ENCODE results near the gene YEATS2.
A peak's percentile ranks its signal among the peaks of the same experiment; 100 is the strongest.
"Not testable (repeated sequence)": the region's sequence is repeated elsewhere in the genome, so short reads cannot be mapped to it uniquely, and the experiment has no call there.

YEATS2 gene

GRCh38 chr3:183718012-183718411 lies 20.4 kb downstream of the YEATS2 start:
- DNase-seq: no peak

GRCh38 chr3:183725387-183725786 lies 27.8 kb downstream of the YEATS2 start:
- DNase-seq: no peak

DNA sequence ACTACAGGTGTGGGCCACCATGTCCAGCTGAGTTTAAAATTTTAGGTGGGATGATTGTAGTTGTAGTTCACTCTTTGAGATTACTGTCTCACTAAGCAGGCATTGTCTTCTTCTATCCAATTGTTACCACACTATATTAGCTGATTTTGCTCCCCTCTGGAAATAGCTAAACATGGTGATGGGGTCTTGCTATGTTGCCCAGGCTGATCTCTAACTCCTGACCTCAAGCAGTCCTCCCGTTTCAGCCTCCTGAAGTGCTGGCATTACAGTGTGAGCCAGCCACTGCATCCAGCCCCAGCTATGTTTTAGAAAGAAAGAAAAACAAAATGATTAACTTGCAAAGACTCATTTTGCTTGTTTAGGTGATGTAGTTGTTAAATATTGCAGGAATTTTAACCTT lies 30.6 kb downstream of the YEATS2 start:
- DNase-seq: no peak

GRCh38 chr3:183730361-183730760 lies 32.8 kb downstream of the YEATS2 start:
- DNase-seq: no peak

DNA sequence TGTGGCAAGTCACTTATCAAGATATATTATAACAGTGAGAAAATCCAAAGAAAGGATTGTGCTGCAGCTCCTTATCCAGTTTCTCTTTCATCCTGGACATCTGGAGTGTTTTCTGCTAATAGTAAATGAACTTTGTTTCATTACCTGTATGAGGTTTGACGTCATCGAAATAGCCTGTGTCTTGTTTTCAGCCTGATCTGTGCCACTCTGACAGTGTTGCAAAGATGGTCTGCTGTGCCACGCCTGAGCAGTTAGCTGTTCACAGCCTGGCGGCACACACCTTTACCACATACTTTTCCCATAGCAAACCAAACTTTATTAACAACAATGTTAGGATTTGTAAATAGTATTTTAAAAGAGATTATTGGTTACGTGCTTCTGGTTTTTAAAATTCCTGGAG lies 34.0 kb downstream of the YEATS2 start:
- DNase-seq: no peak

DNA sequence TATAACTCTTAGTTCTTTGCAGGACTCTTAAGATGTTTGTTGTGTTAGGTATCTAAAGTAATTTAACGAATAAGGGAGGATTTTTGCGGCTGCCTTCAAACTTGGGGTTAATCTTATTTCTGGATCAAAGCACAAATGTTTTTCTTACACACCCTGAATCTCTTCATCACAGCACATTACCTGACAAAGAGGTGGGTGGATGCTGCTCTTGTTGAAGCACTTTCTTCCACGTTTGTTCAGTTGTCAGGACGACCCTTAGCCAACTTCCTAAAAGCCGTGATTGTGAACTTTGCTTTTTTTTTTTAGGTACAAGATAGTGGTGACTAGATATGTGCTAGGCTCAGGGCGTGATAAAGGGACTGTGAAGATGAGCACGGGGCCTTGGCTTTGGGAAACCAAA lies 36.0 kb downstream of the YEATS2 start:
- DNase-seq: no peak

DNA sequence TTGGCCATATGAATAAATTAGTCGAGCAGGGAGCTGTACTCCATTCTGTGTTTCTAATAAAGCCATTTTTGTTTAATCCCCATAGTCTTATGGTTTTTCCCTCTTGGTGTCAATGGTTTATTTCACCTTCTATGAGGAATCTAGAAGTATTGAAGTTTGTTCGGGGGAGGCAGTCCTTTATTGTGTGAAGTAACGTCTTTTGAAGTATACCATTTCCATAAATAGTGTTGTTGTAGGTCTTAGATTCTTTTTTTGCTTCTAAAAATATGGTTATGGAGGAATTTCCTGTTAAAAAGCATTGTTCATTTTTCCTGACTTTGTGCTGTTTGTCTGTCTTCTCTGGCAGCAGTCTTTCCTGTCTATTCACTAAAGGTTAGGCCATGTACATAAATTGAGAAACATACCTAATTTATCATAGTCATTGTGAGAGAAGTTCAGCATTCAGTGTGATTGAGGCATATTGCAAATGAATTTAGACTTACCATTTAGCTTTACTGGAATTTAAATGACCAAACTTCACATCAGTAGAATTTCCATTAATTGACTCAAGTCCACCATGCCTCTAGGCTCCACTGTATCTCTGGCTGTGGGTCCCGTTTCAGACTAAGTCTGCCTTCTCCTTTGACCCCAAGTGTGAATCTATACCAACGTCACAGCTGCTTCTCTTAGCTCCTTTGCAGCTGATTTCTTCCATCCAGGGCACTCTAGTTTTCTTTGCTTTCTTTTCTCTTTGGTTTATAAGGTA lies 37.3 kb downstream of the YEATS2 start:
- DNase-seq: no peak

DNA sequence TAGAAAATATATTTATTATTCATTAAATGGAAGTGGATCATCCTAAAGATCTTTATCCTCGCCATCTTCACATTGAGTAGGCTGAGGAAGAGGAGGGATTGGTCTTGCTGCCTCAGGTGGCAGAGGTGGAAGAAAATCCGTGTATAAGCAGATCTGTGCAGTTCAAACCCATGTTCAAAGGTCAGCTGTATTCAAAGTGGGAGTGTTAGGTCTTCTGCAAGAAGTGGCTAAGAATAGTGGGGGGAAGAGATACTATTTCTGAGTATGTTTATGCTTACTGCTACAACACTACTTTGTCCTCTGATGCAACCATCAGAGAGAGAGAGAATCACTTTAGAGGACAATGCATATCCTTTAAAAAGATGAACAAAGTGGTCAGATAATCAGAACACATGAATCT lies 39.5 kb downstream of the YEATS2 start:
- no peak for DNase-seq

DNA sequence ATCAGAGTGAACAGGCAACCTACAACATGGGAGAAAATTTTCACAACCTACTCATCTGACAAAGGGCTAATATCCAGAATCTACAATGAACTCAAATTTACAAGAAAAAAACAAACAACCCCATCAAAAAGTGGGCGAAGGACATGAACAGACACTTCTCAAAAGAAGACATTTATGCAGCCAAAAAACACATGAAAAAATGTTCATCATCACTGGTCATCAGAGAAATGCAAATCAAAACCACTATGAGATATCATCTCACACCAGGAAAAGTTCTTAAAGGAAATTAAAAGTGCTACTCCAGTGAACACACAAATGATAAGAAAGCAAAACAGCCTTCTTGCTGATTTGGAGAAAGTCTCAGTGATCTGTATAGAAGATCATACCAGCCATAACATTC lies 42.6 kb downstream of the YEATS2 start:
- DNase-seq: not testable (repeated sequence)

DNA sequence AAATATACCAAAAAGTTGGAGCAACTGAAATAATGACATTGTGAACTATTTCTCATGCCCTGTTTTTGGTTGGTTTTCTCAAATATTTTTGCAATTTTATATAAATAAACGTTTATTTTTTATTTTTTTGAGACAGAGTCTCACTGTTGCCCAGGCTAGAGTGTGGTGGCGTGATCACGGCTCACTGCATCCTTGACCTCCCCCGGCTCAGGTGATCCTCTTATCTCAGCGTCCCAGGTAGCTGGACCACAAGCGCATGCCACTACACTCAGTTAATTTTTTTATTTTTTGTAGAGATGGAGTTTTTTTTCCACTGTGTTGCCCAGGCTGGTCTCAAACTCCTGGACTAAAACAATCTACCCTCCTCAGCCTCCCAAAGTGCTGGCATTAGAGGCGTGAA lies 45.6 kb downstream of the YEATS2 start:
- DNase-seq: no peak

DNA sequence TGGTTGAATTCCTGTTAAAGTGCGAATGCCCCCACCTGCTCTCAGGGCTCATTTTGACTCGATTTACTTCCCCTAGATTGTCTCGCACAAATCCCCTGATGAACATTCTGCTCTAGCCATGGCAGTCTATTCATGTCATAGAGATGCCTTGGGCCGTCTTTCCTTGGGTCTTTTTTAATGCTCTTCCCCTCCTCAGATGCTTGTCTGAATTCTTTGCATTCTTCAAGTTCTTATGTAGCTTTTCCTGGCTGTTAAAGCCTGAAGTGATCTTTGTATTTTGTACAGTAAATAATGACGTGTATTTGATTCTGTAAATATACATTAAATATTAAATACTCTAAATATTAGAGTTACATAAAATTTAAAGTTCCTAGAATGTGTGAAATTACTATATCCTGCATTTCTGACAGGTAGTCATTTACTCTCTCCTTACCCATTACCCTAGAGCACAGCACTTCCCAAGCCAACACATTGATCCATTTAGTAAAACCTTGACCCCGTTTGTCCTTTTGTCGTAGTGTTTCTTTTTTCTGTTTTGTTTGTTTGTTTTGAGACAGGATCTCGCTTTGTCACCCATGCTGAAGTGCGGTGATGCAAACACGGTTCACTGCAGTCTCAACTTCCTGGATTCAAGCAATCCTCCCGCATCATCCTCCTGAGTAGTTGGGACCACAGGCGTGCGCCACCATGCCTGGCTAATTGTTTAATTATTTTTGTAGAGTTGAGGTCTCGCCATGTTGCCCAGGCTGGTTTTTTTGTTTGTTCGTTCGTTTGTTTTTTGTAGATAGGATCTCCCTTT lies 47.9 kb downstream of the YEATS2 start:
- no peak for DNase-seq

DNA sequence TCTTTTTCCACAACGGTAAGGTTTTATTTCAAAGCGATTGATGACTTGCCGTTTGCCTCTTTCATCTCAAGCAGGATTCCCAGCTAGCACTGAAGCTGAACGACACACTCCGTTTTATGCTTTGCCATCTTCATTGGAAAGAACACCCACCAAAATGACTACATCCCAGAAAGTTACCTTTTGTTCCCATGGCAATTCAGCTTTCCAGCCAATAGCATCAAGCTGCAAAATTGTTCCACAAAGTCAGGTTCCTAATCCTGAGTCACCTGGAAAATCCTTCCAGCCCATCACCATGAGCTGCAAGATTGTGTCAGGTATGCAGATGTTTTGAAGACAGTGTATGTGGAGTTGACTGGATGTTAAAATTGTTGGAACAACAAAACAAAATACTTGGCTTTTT lies 56.5 kb downstream of the YEATS2 start:
- DNase-seq: no peak

- DNase-seq: no peak
Measured at GRCh38 chr3:183762304-183762703, 64.7 kb downstream of the YEATS2 start.

- no peak for DNase-seq
Measured at GRCh38 chr3:183764847-183765731, 67.5 kb downstream of the YEATS2 start.

GRCh38 chr3:183766107-183766506 lies 68.5 kb downstream of the YEATS2 start:
- DNase-seq: no peak

DNA sequence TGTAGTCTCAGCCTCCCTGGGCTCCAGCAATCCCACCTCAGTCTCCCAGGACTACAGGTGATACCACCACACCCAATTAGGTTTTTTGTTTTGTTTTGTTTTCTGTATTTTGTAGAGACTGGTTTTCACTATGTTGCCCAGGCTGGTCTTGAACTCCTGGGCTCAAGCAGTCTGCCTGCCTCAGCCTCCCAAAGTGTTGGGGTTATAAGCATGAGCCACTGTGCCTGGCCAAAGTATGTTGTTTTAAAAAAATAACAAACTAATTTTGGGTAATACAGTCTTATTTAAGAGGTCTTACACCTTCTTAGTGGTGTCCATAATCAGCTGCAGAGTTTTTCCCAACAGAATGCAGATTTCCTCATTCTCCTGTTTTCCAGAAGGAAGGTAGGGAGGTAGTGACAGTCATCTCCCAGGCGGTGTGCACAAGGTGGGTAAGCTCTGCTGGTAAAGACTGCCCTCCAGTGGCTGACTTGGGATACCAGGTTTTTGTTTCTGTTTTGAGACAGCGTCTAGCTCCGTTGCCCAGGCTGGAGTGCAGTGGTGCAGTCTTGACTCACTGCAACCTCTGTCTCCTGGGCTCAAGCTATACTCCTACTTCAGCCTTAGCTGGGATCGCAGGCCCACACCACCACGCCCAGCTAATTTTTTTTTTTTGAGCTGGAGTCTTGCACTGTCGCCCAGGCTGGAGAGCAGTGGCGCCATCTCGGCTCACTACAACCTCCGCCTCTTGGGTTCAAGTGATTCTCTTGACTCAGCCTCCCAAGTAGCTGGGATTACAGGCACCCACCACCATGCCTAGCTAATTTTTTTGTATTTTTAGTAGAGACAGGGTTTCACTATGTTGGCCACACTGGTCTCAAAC lies 69.4 kb downstream of the YEATS2 start:
- peak; percentile 89 for DNase-seq

DNA sequence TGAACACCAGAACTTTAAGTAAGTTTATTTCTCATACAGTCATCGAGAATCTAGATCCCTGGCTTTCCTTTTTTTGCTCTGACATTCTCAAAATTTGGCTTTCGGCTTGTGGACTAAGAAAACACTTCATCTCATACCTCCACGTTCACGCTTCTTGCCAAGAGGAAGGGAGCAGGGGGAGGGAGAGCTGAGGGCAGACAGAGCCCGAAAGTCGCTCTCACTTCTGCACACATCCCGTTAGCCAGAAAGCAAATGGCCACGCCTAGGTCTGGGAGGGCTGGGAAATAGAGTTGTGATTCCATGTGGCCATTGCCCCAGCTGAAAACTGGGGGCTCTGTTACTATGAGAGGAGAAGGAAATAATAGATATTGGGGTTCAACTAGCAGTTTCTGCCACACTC lies 70.5 kb downstream of the YEATS2 start:
- no peak for DNase-seq

DNA sequence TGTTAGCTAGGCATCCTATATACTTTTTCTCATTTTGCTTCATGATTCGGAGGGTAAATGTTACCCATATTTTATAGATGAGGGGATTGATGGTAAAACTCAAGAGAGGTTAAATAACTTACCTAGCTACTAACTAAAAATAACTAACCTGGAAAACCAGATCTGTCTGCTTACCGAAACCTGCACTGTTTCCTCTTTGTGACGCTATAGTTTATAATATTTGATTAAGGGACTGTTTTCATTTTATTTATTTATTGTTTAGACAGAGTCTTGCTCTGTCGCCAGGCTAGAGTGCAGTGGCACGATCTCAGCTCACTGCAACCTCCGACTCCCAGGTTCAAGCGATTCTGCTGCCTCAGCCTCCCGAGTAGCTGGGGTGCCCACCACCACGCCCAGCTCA lies 71.9 kb downstream of the YEATS2 start:
- DNase-seq: no peak

DNA sequence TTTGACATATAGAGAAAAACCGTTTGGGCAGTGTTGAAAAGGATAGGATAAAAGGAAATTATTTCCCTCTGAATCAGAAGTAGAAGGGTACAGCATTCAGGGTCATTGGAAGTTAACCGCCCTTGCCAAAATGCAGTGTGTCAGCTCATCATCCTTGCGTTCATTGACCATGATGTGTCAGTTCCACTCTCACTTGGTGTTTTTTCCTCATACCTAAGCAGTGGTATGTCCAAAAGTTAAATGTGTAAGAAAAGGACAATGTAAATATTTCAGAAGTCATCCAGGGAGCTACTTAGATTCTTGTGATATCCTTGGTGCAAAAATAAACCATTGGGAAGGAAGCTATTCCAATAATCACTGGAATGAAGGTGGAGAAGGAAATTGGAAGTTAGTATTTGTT lies 77.0 kb downstream of the YEATS2 start:
- no peak for DNase-seq

- DNase-seq: no peak
Measured at GRCh38 chr3:183775781-183776180, 78.2 kb downstream of the YEATS2 start.

- DNase-seq: not testable (repeated sequence)
Measured at GRCh38 chr3:183776451-183776850, 78.9 kb downstream of the YEATS2 start.

GRCh38 chr3:183777016-183777618 lies 79.5 kb downstream of the YEATS2 start:
- no peak for DNase-seq
